ENCODE measurements around the gene SPIN2A. TPM values are rescaled to one million over a fixed set of nuclear protein-coding genes. Genes with fewer than 3 reads are reported as not detected.
"Not testable (repeated sequence)": the region's sequence is repeated elsewhere in the genome, so short reads cannot be mapped to it uniquely, and the experiment has no call there.

The SPIN2A gene
- total RNA-seq, result under 1 TPM in 2 of 4 donors, not detected in 2; 0.42 to 0.78 TPM

- H3K36me3 ChIP-seq, H3K9me3 ChIP-seq, H3K4me1 ChIP-seq, H3K27me3 ChIP-seq: not testable (repeated sequence)
- 28% methylated on average over 5 of the region's 27 CpGs; no CpG with 5 or more reads in 1 of the 2 donors for WGBS, 2 donors (ENCODE audit: low coverage in 1 of 2)
- H3K27ac ChIP-seq, result peak within 1 kb of the TSS in 1 of 4 donors; percentile 3
- peak within 1 kb of the TSS; percentile 34 to 42 for H3K4me3 ChIP-seq
- peak; percentile 59 for ATAC-seq
Observed at GRCh38 chrX:57137073-57137472, at the start of gene SPIN2A. Gene SPIN2A, minus strand, starts transcription at chrX:57137397. Its CDS starts 800 bp downstream, at chrX:57136597.

- no peak overlapping the region for H3K27ac ChIP-seq
- H3K4me1 ChIP-seq, result no peaks in the 10 kb centered on the region
- H3K9me3 ChIP-seq, result no peaks in the 10 kb centered on the region
- no peak for TF ChIP-seq CTCF (IDR thresholded peaks at IDR 0.05)
- TF ChIP-seq EP300 (IDR thresholded peaks at IDR 0.05), result no peak
- no peak for TF ChIP-seq POLR2A (IDR thresholded peaks at IDR 0.05)
- TF ChIP-seq POLR2AphosphoS5 (IDR thresholded peaks at IDR 0.05), result no peak
- no peak for ATAC-seq
- H3K36me3 ChIP-seq, result no peaks in the 10 kb centered on the region
- no peaks in the 10 kb centered on the region for H3K27me3 ChIP-seq
- H3K4me3 ChIP-seq, result no peak overlapping the region
Observed at GRCh38 chrX:57178605-57179004, 41.4 kb upstream of the SPIN2A start.

- Histone ChIP-seq H3K9me3 (no peaks in the 10 kb centered on the region), H3K4me1 (no peaks in the 10 kb centered on the region), H3K27ac (no peak overlapping the region), H3K36me3 (no peaks in the 10 kb centered on the region), H3K27me3 (no peaks in the 10 kb centered on the region), H3K4me3 (no peak overlapping the region)
- TF ChIP-seq EP300 (IDR thresholded peaks at IDR 0.05) (no peak), POLR2AphosphoS5 (IDR thresholded peaks at IDR 0.05) (no peak), CTCF (IDR thresholded peaks at IDR 0.05) (no peak), POLR2A (IDR thresholded peaks at IDR 0.05) (no peak)
- 57% methylated on average over 1 of the region's 1 CpG; no CpG with 5 or more reads in 1 of the 2 donors for WGBS, 2 donors (ENCODE audit: low coverage in 1 of 2)
- no peak for ATAC-seq
Observed at GRCh38 chrX:57177070-57177469, 39.9 kb upstream of the SPIN2A start.

GRCh38 chrX:57172544-57172943 is 35.3 kb upstream of the SPIN2A start:
- no peaks in the 10 kb centered on the region for H3K36me3 ChIP-seq
- ATAC-seq, result no peak
- 60% methylated on average over 1 of the region's 6 CpGs; no CpG with 5 or more reads in 1 of the 2 donors for WGBS, 2 donors (ENCODE audit: low coverage in 1 of 2)
- TF ChIP-seq POLR2AphosphoS5 (IDR thresholded peaks at IDR 0.05) (no peak), CTCF (IDR thresholded peaks at IDR 0.05) (no peak)
- no peak overlapping the region for H3K4me3 ChIP-seq
- H3K4me1 ChIP-seq, result no peaks in the 10 kb centered on the region
- H3K9me3 ChIP-seq, result no peaks in the 10 kb centered on the region
- H3K27ac ChIP-seq, result no peak overlapping the region
- H3K27me3 ChIP-seq, result no peaks in the 10 kb centered on the region

GRCh38 chrX:57156397-57157049 is 19.3 kb upstream of the SPIN2A start:
- WGBS, 2 donors (ENCODE audit: low coverage in 1 of 2), result 15 to 50% methylated on average over 1 to 2 of the region's 5 CpGs
- no peaks in the 10 kb centered on the region for H3K9me3 ChIP-seq
- no peak for TF ChIP-seq POLR2A (IDR thresholded peaks at IDR 0.05)
- peak in 2 of 4 experiments; percentile 7 to 41 for TF ChIP-seq CTCF (IDR thresholded peaks at IDR 0.05)
- H3K4me1 ChIP-seq, result no peaks in the 10 kb centered on the region
- no peaks in the 10 kb centered on the region for H3K27me3 ChIP-seq
- no peak overlapping the region for H3K27ac ChIP-seq
- no peaks in the 10 kb centered on the region for H3K36me3 ChIP-seq
- H3K4me3 ChIP-seq, result no peak overlapping the region
- ATAC-seq, result no peak
